Activated T-helper 17 cell treated with anti-CD3 and anti-CD28 coated beads, Interleukin-2, amount 50 U/mL, for 72 hours (primary cell): Measurements from ENCODE around the gene SHROOM2. TPM values are rescaled to one million over a fixed set of nuclear protein-coding genes. Genes with fewer than 3 reads are reported as not detected.

ENCODE experiments used
- ATAC-seq: fragments of 150-1000 bp; cut with Tn5 transposase; replicated peaks from 2 replicates; pipeline ENCODE4 v1.10.0; 2021; ENCODE audit warnings: mild to moderate bottlenecking, moderate library complexity
- H3K27ac Mint-ChIP-seq: one replicate; pipeline ENCODE4 v1.8.0; 2022; ENCODE audit warnings: mixed read lengths
- H3K27me3 Mint-ChIP-seq: one replicate; pipeline ENCODE4 v1.8.0; 2022; ENCODE audit warnings: mixed read lengths
- H3K36me3 Mint-ChIP-seq: one replicate; pipeline ENCODE4 v1.8.0; 2022; ENCODE audit warnings: low read depth, mild to moderate bottlenecking, mixed read lengths
- H3K4me1 Mint-ChIP-seq: one replicate; pipeline ENCODE4 v1.8.0; 2022; ENCODE audit warnings: mixed read lengths
- H3K4me3 Mint-ChIP-seq: one replicate; pipeline ENCODE4 v1.8.0; 2022; ENCODE audit warnings: mild to moderate bottlenecking, mixed read lengths
- H3K9me3 Mint-ChIP-seq: one replicate; pipeline ENCODE4 v1.8.0; 2022; ENCODE audit warnings: mixed read lengths
- total RNA-seq, 2 donors: library from RNA; stranded (reverse); gene quantifications; one replicate each; pipeline ENCODE4 v1.2.3, GENCODE V29; 2022

SHROOM2 gene
- total RNA-seq, 2 donors from 2014 or later = not detected

- Mint-ChIP-seq H3K27ac (no peak overlapping the region), H3K27me3 (peaks cover 14% of the 10 kb centered on the region), H3K4me3 (no peak overlapping the region), H3K9me3 (no peaks in the 10 kb centered on the region), H3K4me1 (no peaks in the 10 kb centered on the region), H3K36me3 (no peaks in the 10 kb centered on the region)
- ATAC-seq = no peak
These were observed 74.6 kb downstream of the SHROOM2 start for GRCh38 chrX:9860826-9861225.

- no peak overlapping the region for H3K27ac Mint-ChIP-seq
- no peaks in the 10 kb centered on the region for H3K4me1 Mint-ChIP-seq
- H3K4me3 Mint-ChIP-seq = no peak overlapping the region
- H3K27me3 Mint-ChIP-seq = peaks cover 18% of the 10 kb centered on the region
- no peaks in the 10 kb centered on the region for H3K9me3 Mint-ChIP-seq
- no peaks in the 10 kb centered on the region for H3K36me3 Mint-ChIP-seq
- ATAC-seq = no peak
These were observed 75.5 kb downstream of the SHROOM2 start for GRCh38 chrX:9861711-9862110.

GRCh38 chrX:9862525-9862924 is 76.3 kb downstream of the SHROOM2 start:
- no peak for ATAC-seq
- no peak overlapping the region for H3K27ac Mint-ChIP-seq

GRCh38 chrX:9862953-9863352 is 76.7 kb downstream of the SHROOM2 start:
- ATAC-seq = no peak
- no peaks in the 10 kb centered on the region for H3K9me3 Mint-ChIP-seq

More at GRCh38 chrX:9862525-9862924, 76.3 kb downstream of the SHROOM2 start:
- H3K4me3 Mint-ChIP-seq = no peak overlapping the region
- peaks cover 24% of the 10 kb centered on the region for H3K27me3 Mint-ChIP-seq
- H3K4me1 Mint-ChIP-seq = no peaks in the 10 kb centered on the region
- H3K36me3 Mint-ChIP-seq = no peaks in the 10 kb centered on the region
- H3K9me3 Mint-ChIP-seq = no peaks in the 10 kb centered on the region

GRCh38 chrX:9864011-9864410 is 77.8 kb downstream of the SHROOM2 start:
- Mint-ChIP-seq H3K27me3 (peaks cover 24% of the 10 kb centered on the region), H3K9me3 (no peaks in the 10 kb centered on the region), H3K4me1 (no peaks in the 10 kb centered on the region), H3K36me3 (no peaks in the 10 kb centered on the region), H3K4me3 (no peak overlapping the region), H3K27ac (no peak overlapping the region)
- no peak for ATAC-seq

More at GRCh38 chrX:9862953-9863352, 76.7 kb downstream of the SHROOM2 start:
- H3K27ac Mint-ChIP-seq = no peak overlapping the region
- peaks cover 24% of the 10 kb centered on the region for H3K27me3 Mint-ChIP-seq
- H3K4me1 Mint-ChIP-seq = no peaks in the 10 kb centered on the region
- H3K36me3 Mint-ChIP-seq = no peaks in the 10 kb centered on the region
- H3K4me3 Mint-ChIP-seq = no peak overlapping the region

GRCh38 chrX:9865804-9866472 is 79.7 kb downstream of the SHROOM2 start:
- H3K9me3 Mint-ChIP-seq = no peaks in the 10 kb centered on the region
- ATAC-seq = no peak
- no peak overlapping the region for H3K27ac Mint-ChIP-seq

GRCh38 chrX:9866633-9867032 is 80.4 kb downstream of the SHROOM2 start:
- H3K36me3 Mint-ChIP-seq = no peaks in the 10 kb centered on the region
- H3K27ac Mint-ChIP-seq = no peak overlapping the region
- peaks cover 21% of the 10 kb centered on the region for H3K27me3 Mint-ChIP-seq
- no peaks in the 10 kb centered on the region for H3K4me1 Mint-ChIP-seq
- ATAC-seq = no peak
- H3K9me3 Mint-ChIP-seq = no peaks in the 10 kb centered on the region
- H3K4me3 Mint-ChIP-seq = no peak overlapping the region

More at GRCh38 chrX:9865804-9866472, 79.7 kb downstream of the SHROOM2 start:
- Mint-ChIP-seq H3K4me1 (no peaks in the 10 kb centered on the region), H3K36me3 (no peaks in the 10 kb centered on the region), H3K27me3 (peaks cover 24% of the 10 kb centered on the region), H3K4me3 (no peak overlapping the region)

- no peak for ATAC-seq
- Mint-ChIP-seq H3K27ac (no peak overlapping the region), H3K4me3 (no peak overlapping the region), H3K4me1 (no peaks in the 10 kb centered on the region), H3K27me3 (peaks cover 21% of the 10 kb centered on the region), H3K9me3 (no peaks in the 10 kb centered on the region), H3K36me3 (no peaks in the 10 kb centered on the region)
These were observed 81.0 kb downstream of the SHROOM2 start for GRCh38 chrX:9867226-9867625.

GRCh38 chrX:9867753-9868152 is 81.5 kb downstream of the SHROOM2 start:
- ATAC-seq = no peak
- peaks cover 22% of the 10 kb centered on the region for H3K27me3 Mint-ChIP-seq
- H3K27ac Mint-ChIP-seq = no peak overlapping the region
- H3K36me3 Mint-ChIP-seq = no peaks in the 10 kb centered on the region
- H3K9me3 Mint-ChIP-seq = no peaks in the 10 kb centered on the region
- no peaks in the 10 kb centered on the region for H3K4me1 Mint-ChIP-seq
- no peak overlapping the region for H3K4me3 Mint-ChIP-seq

GRCh38 chrX:9871701-9872268 is 85.6 kb downstream of the SHROOM2 start:
- Mint-ChIP-seq H3K36me3 (no peaks in the 10 kb centered on the region), H3K4me1 (no peaks in the 10 kb centered on the region), H3K9me3 (no peaks in the 10 kb centered on the region), H3K27ac (no peak overlapping the region), H3K4me3 (no peak overlapping the region), H3K27me3 (peaks cover 22% of the 10 kb centered on the region)
- ATAC-seq = no peak

- no peak overlapping the region for H3K27ac Mint-ChIP-seq
- no peaks in the 10 kb centered on the region for H3K4me1 Mint-ChIP-seq
- no peak overlapping the region for H3K4me3 Mint-ChIP-seq
- no peak for ATAC-seq
- H3K27me3 Mint-ChIP-seq = peaks cover 18% of the 10 kb centered on the region
- H3K9me3 Mint-ChIP-seq = no peaks in the 10 kb centered on the region
- H3K36me3 Mint-ChIP-seq = no peaks in the 10 kb centered on the region
These were observed 87.1 kb downstream of the SHROOM2 start for GRCh38 chrX:9873360-9873759.

- H3K27me3 Mint-ChIP-seq = peaks cover 18% of the 10 kb centered on the region
These were observed 87.7 kb downstream of the SHROOM2 start for GRCh38 chrX:9873952-9874351.

GRCh38 chrX:9874483-9874882 is 88.3 kb downstream of the SHROOM2 start:
- no peaks in the 10 kb centered on the region for H3K36me3 Mint-ChIP-seq
- H3K4me3 Mint-ChIP-seq = no peak overlapping the region
- ATAC-seq = no peak
- H3K9me3 Mint-ChIP-seq = no peaks in the 10 kb centered on the region
- peaks cover 15% of the 10 kb centered on the region for H3K27me3 Mint-ChIP-seq
- no peak overlapping the region for H3K27ac Mint-ChIP-seq
- H3K4me1 Mint-ChIP-seq = no peaks in the 10 kb centered on the region

More at GRCh38 chrX:9873952-9874351, 87.7 kb downstream of the SHROOM2 start:
- H3K4me1 Mint-ChIP-seq = no peaks in the 10 kb centered on the region
- no peak overlapping the region for H3K4me3 Mint-ChIP-seq
- no peaks in the 10 kb centered on the region for H3K36me3 Mint-ChIP-seq
- peak; percentile 52 for ATAC-seq
- no peak overlapping the region for H3K27ac Mint-ChIP-seq
- H3K9me3 Mint-ChIP-seq = no peaks in the 10 kb centered on the region

- no peak for ATAC-seq
- Mint-ChIP-seq H3K4me1 (no peaks in the 10 kb centered on the region), H3K36me3 (no peaks in the 10 kb centered on the region), H3K27me3 (peaks cover 14% of the 10 kb centered on the region), H3K9me3 (no peaks in the 10 kb centered on the region), H3K4me3 (no peak overlapping the region), H3K27ac (no peak overlapping the region)
These were observed 89.6 kb downstream of the SHROOM2 start for GRCh38 chrX:9875801-9876200.

- ATAC-seq = no peak
- Mint-ChIP-seq H3K27me3 (peaks cover 14% of the 10 kb centered on the region), H3K4me3 (no peak overlapping the region), H3K27ac (no peak overlapping the region), H3K9me3 (no peaks in the 10 kb centered on the region), H3K36me3 (no peaks in the 10 kb centered on the region), H3K4me1 (no peaks in the 10 kb centered on the region)
These were observed 90.0 kb downstream of the SHROOM2 start for GRCh38 chrX:9876201-9876600.
